Measurements from ENCODE around the gene DTNBP1.

Gene DTNBP1

GRCh38 chr6:15474196-15474595 lies 188.6 kb downstream of the DTNBP1 start:
- no peak for DNase-seq

DNA sequence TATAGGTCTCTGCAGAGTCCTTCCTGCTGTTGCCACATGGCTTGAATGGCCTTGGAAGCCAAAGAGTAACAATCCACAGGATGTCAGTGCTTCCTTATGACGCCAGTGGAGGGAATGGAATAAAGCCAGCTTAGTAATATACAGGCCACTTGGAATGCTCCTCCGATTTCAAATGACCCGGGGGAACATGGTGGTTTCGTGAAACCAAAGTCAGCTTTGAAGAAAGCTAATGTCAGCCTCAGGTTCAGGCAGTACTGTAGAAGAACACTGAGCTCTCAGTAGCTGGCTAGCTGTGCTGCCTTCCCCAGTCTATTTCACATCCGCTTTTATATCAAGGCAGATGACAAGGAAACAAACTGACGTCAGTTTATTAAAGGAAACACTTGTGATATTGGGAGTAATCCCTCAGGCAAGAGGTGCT lies 189.1 kb downstream of the DTNBP1 start:
- DNase-seq, result no peak

- DNase-seq, result no peak
Measured at GRCh38 chr6:15473174-15473573, 189.7 kb downstream of the DTNBP1 start.
